Measurements from ENCODE around the gene ADCY1. TPM values are rescaled to one million over a fixed set of nuclear protein-coding genes. Genes with fewer than 3 reads are reported as not detected.
"Not testable (repeated sequence)": the region's sequence is repeated elsewhere in the genome, so short reads cannot be mapped to it uniquely, and the experiment has no call there.

ADCY1 gene
- total RNA-seq (2014; rRNA removed; shearing (Covaris generic); ENCODE audit: low replicate concordance): not detected in 2 replicates

GRCh38 chr7:45573661-45574415 lies at the start of gene ADCY1:
TSS of gene ADCY1 (plus strand) at chr7:45574368. CDS start at chr7:45574544, 176 bp downstream.
- Histone ChIP-seq H3K9me2 (replicated peaks; ENCODE audit: insufficient read depth, low read length) (no peaks in the 10 kb centered on the region), H3K4me3 (ENCODE audit: low read length) (no peak within 1 kb of the TSS), H3K9me3 (ENCODE audit: low read length) (no peaks in the 10 kb centered on the region), H3K79me2 (ENCODE audit: low read length) (no peaks in the 10 kb centered on the region), H3K36me3 (ENCODE audit: insufficient read depth, low read length) (no peaks in the 10 kb centered on the region), H3K4me1 (ENCODE audit: low read length) (no peaks in the 10 kb centered on the region), H2AFZ (ENCODE audit: low read length) (no peak within 1 kb of the TSS), H3K9ac (ENCODE audit: low read length) (no peak within 1 kb of the TSS), H3K4me2 (ENCODE audit: low read depth, low read length, poor library complexity, severe bottlenecking) (no peak within 1 kb of the TSS), H3K27ac (ENCODE audit: low read length) (no peak within 1 kb of the TSS), H4K20me1 (ENCODE audit: insufficient read depth, low read depth, low read length) (no peaks in the 10 kb centered on the region), H3K27me3 (ENCODE audit: low read length) (no peaks in the 10 kb centered on the region)
- DNase-seq: no peak

- H3K79me2 ChIP-seq (ENCODE audit: low read length): no peaks in the 10 kb centered on the region
- H3K4me3 ChIP-seq (ENCODE audit: low read length): no peak overlapping the region
- no peak overlapping the region for H3K4me2 ChIP-seq (ENCODE audit: low read depth, low read length, poor library complexity, severe bottlenecking)
- no peaks in the 10 kb centered on the region for H3K9me3 ChIP-seq (ENCODE audit: low read length)
- no peaks in the 10 kb centered on the region for H3K36me3 ChIP-seq (ENCODE audit: insufficient read depth, low read length)
- H3K9ac ChIP-seq (ENCODE audit: low read length): no peak overlapping the region
- no peaks in the 10 kb centered on the region for H3K27me3 ChIP-seq (ENCODE audit: low read length)
- DNase-seq: no peak
- H2AFZ ChIP-seq (ENCODE audit: low read length): no peak overlapping the region
- no peaks in the 10 kb centered on the region for H3K4me1 ChIP-seq (ENCODE audit: low read length)
- H3K27ac ChIP-seq (ENCODE audit: low read length): no peak overlapping the region
- no peaks in the 10 kb centered on the region for H3K9me2 ChIP-seq (replicated peaks; ENCODE audit: insufficient read depth, low read length)
- no peaks in the 10 kb centered on the region for H4K20me1 ChIP-seq (ENCODE audit: insufficient read depth, low read depth, low read length)
Observed at GRCh38 chr7:45524445-45524844, 49.7 kb upstream of the ADCY1 start.

GRCh38 chr7:45525057-45525456 lies 49.1 kb upstream of the ADCY1 start:
- Histone ChIP-seq H3K4me1 (ENCODE audit: low read length) (no peaks in the 10 kb centered on the region), H4K20me1 (ENCODE audit: insufficient read depth, low read depth, low read length) (no peaks in the 10 kb centered on the region), H3K9me3 (ENCODE audit: low read length) (no peaks in the 10 kb centered on the region), H3K27ac (ENCODE audit: low read length) (no peak overlapping the region), H2AFZ (ENCODE audit: low read length) (no peak overlapping the region), H3K27me3 (ENCODE audit: low read length) (no peaks in the 10 kb centered on the region), H3K4me3 (ENCODE audit: low read length) (no peak overlapping the region), H3K9me2 (replicated peaks; ENCODE audit: insufficient read depth, low read length) (no peaks in the 10 kb centered on the region), H3K36me3 (ENCODE audit: insufficient read depth, low read length) (no peaks in the 10 kb centered on the region), H3K4me2 (ENCODE audit: low read depth, low read length, poor library complexity, severe bottlenecking) (no peak overlapping the region), H3K79me2 (ENCODE audit: low read length) (no peaks in the 10 kb centered on the region), H3K9ac (ENCODE audit: low read length) (no peak overlapping the region)
- DNase-seq: no peak

- Histone ChIP-seq H3K9ac (ENCODE audit: low read length) (no peak overlapping the region), H3K9me3 (ENCODE audit: low read length) (peaks cover 10% of the 10 kb centered on the region), H4K20me1 (ENCODE audit: insufficient read depth, low read depth, low read length) (no peaks in the 10 kb centered on the region), H3K79me2 (ENCODE audit: low read length) (no peaks in the 10 kb centered on the region), H3K9me2 (replicated peaks; ENCODE audit: insufficient read depth, low read length) (no peaks in the 10 kb centered on the region), H3K27ac (ENCODE audit: low read length) (no peak overlapping the region), H3K4me2 (ENCODE audit: low read depth, low read length, poor library complexity, severe bottlenecking) (no peak overlapping the region), H3K27me3 (ENCODE audit: low read length) (peaks cover 3% of the 10 kb centered on the region; the same call in 1 of the 2 replicates), H3K36me3 (ENCODE audit: insufficient read depth, low read length) (0 out of 2 replicates have a peak, but pooled peaks cover 4% of the 10 kb centered on the region), H3K4me1 (ENCODE audit: low read length) (no peaks in the 10 kb centered on the region), H3K4me3 (ENCODE audit: low read length) (no peak overlapping the region), H2AFZ (ENCODE audit: low read length) (no peak overlapping the region)
- DNase-seq: no peak
Observed at GRCh38 chr7:45543473-45543872, 30.7 kb upstream of the ADCY1 start.

GRCh38 chr7:45545105-45545710 lies 29.0 kb upstream of the ADCY1 start:
- not testable (repeated sequence) for H3K4me1 ChIP-seq (ENCODE audit: low read length); H3K27ac ChIP-seq (ENCODE audit: low read length); H3K79me2 ChIP-seq (ENCODE audit: low read length); H3K4me2 ChIP-seq (ENCODE audit: low read depth, low read length, poor library complexity, severe bottlenecking); H3K9me2 ChIP-seq (replicated peaks; ENCODE audit: insufficient read depth, low read length); H3K4me3 ChIP-seq (ENCODE audit: low read length); H3K9me3 ChIP-seq (ENCODE audit: low read length); H4K20me1 ChIP-seq (ENCODE audit: insufficient read depth, low read depth, low read length); H3K9ac ChIP-seq (ENCODE audit: low read length); H3K27me3 ChIP-seq (ENCODE audit: low read length); H3K36me3 ChIP-seq (ENCODE audit: insufficient read depth, low read length); H2AFZ ChIP-seq (ENCODE audit: low read length); DNase-seq

- H3K9me3 ChIP-seq (ENCODE audit: low read length); H3K79me2 ChIP-seq (ENCODE audit: low read length); H4K20me1 ChIP-seq (ENCODE audit: insufficient read depth, low read depth, low read length); H3K4me3 ChIP-seq (ENCODE audit: low read length); H3K36me3 ChIP-seq (ENCODE audit: insufficient read depth, low read length); H3K9me2 ChIP-seq (replicated peaks; ENCODE audit: insufficient read depth, low read length); H3K27me3 ChIP-seq (ENCODE audit: low read length); H3K27ac ChIP-seq (ENCODE audit: low read length); H3K4me2 ChIP-seq (ENCODE audit: low read depth, low read length, poor library complexity, severe bottlenecking); DNase-seq; H2AFZ ChIP-seq (ENCODE audit: low read length); H3K9ac ChIP-seq (ENCODE audit: low read length); H3K4me1 ChIP-seq (ENCODE audit: low read length): not testable (repeated sequence)
Observed at GRCh38 chr7:45548917-45549316, 25.3 kb upstream of the ADCY1 start.

- Histone ChIP-seq H3K4me3 (ENCODE audit: low read length) (no peak overlapping the region), H3K4me1 (ENCODE audit: low read length) (no peaks in the 10 kb centered on the region)
- DNase-seq: no peak
Observed at GRCh38 chr7:45563401-45563800, 10.8 kb upstream of the ADCY1 start.

GRCh38 chr7:45563941-45564461 lies 10.2 kb upstream of the ADCY1 start:
- H3K4me1 ChIP-seq (ENCODE audit: low read length): no peaks in the 10 kb centered on the region
- H2AFZ ChIP-seq (ENCODE audit: low read length): no peak overlapping the region
- H3K9me3 ChIP-seq (ENCODE audit: low read length): no peaks in the 10 kb centered on the region
- DNase-seq: no peak
- no peak overlapping the region for H3K9ac ChIP-seq (ENCODE audit: low read length)
- no peaks in the 10 kb centered on the region for H4K20me1 ChIP-seq (ENCODE audit: insufficient read depth, low read depth, low read length)
- H3K4me2 ChIP-seq (ENCODE audit: low read depth, low read length, poor library complexity, severe bottlenecking): no peak overlapping the region
- no peaks in the 10 kb centered on the region for H3K27me3 ChIP-seq (ENCODE audit: low read length)
- H3K36me3 ChIP-seq (ENCODE audit: insufficient read depth, low read length): no peaks in the 10 kb centered on the region
- H3K27ac ChIP-seq (ENCODE audit: low read length): no peak overlapping the region
- no peak overlapping the region for H3K4me3 ChIP-seq (ENCODE audit: low read length)
- no peaks in the 10 kb centered on the region for H3K9me2 ChIP-seq (replicated peaks; ENCODE audit: insufficient read depth, low read length)
- no peaks in the 10 kb centered on the region for H3K79me2 ChIP-seq (ENCODE audit: low read length)

More at GRCh38 chr7:45563401-45563800, 10.8 kb upstream of the ADCY1 start:
- H3K27ac ChIP-seq (ENCODE audit: low read length): no peak overlapping the region
- no peaks in the 10 kb centered on the region for H4K20me1 ChIP-seq (ENCODE audit: insufficient read depth, low read depth, low read length)
- H3K79me2 ChIP-seq (ENCODE audit: low read length): no peaks in the 10 kb centered on the region
- H3K27me3 ChIP-seq (ENCODE audit: low read length): no peaks in the 10 kb centered on the region
- H3K36me3 ChIP-seq (ENCODE audit: insufficient read depth, low read length): no peaks in the 10 kb centered on the region
- no peak overlapping the region for H3K9ac ChIP-seq (ENCODE audit: low read length)
- no peaks in the 10 kb centered on the region for H3K9me3 ChIP-seq (ENCODE audit: low read length)
- no peak overlapping the region for H2AFZ ChIP-seq (ENCODE audit: low read length)
- H3K4me2 ChIP-seq (ENCODE audit: low read depth, low read length, poor library complexity, severe bottlenecking): no peak overlapping the region
- H3K9me2 ChIP-seq (replicated peaks; ENCODE audit: insufficient read depth, low read length): no peaks in the 10 kb centered on the region

Measured in Karpas-422 (cell line).